Stimulated activated CD8-positive, alpha-beta memory T cell treated with anti-CD3 and anti-CD28 coated beads, Interleukin-7, amount 100 ng/mL, for 48 hours (primary cell): ENCODE data around the gene FXYD1.

Experiments used
- DNase-seq, 2 donors: peaks; one replicate each; pipeline ENCODE4 v3.0.0-alpha.2; 2020; ENCODE audit warnings: low read depth in 1 of 2; ENCODE audit errors: extremely low read depth in 1 of 2

The FXYD1 gene

GRCh38 chr19:35184267-35184666, 45.6 kb downstream of the FXYD1 start:
- no peak for DNase-seq

GRCh38 chr19:35184884-35185283, 46.3 kb downstream of the FXYD1 start:
- DNase-seq, result no peak
